Stimulated activated naive B cell treated with anti-CD40 and anti-IgM and Interleukin-4, amounts not matched to agents 10 μg/mL and 1 μg/mL and 100 μg/mL, for 72 hours (primary cell): Measurements from ENCODE around the gene LRP1.

Experiments used
- ATAC-seq, 2 donors: fragments of 150-1000 bp; cut with Tn5 transposase; replicated peaks; 2 replicates each; pipeline ENCODE4 v1.10.0; 2021; ENCODE audit warnings: moderate library complexity in 1 of 2
- DNase-seq: peaks from one replicate; pipeline ENCODE4 v3.0.0; 2021
- H3K27ac Mint-ChIP-seq: one replicate; pipeline ENCODE4 v1.8.0; 2022; ENCODE audit warnings: mild to moderate bottlenecking, mixed read lengths
- H3K27me3 Mint-ChIP-seq, 2 donors: one replicate each; pipeline ENCODE4 v1.8.0; 2022; ENCODE audit warnings: mixed read lengths in 2 of 2
- H3K36me3 Mint-ChIP-seq, 2 donors: one replicate each; pipeline ENCODE4 v1.8.0; 2022; ENCODE audit warnings: mixed read lengths in 2 of 2, mild to moderate bottlenecking in 1 of 2
- H3K4me1 Mint-ChIP-seq, 2 donors: one replicate each; pipeline ENCODE4 v1.8.0; 2022; ENCODE audit warnings: mixed read lengths in 2 of 2, mild to moderate bottlenecking in 1 of 2
- H3K4me3 Mint-ChIP-seq, 2 donors: one replicate each; pipeline ENCODE4 v1.8.0; 2022; ENCODE audit warnings: mild to moderate bottlenecking in 2 of 2, mixed read lengths in 2 of 2, moderate library complexity in 1 of 2
- H3K9me3 Mint-ChIP-seq, 2 donors: one replicate each; pipeline ENCODE4 v1.8.0; 2022; ENCODE audit warnings: mixed read lengths in 2 of 2, mild to moderate bottlenecking in 1 of 2

Gene LRP1

GRCh38 chr12:57260366-57260765, 132.1 kb downstream of the LRP1 start:
- Mint-ChIP-seq H3K9me3 (no peaks in the 10 kb centered on the region), H3K4me1 (peaks cover 4 to 8% of the 10 kb centered on the region in 2 donors), H3K36me3 (peaks cover 33 to 40% of the 10 kb centered on the region in 2 donors), H3K27ac (no peak overlapping the region), H3K27me3 (no peaks in the 10 kb centered on the region), H3K4me3 (no peak overlapping the region)
- DNase-seq (no peak), ATAC-seq (no peak)

DNA sequence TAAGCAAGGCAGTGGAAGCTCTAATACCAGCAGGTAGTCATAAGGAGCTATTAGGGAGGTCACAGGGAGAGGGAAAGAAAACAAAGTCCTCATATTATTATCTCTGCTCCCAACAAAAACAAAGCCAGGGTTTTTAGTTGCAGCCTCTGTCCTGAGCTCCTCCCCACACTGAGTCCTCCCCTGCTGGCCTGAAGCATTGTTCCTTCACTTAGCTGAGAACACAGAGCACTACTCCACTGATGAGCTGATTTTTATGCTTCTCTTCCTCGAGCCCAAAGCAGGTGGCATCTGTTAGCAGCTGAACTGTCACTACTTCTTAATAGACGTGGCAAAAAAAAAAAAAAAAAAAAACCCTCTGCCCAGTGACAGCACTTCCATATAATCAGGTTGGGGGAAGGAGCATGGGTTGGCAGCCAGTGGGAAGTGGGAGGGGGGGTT, 133.2 kb downstream of the LRP1 start:
- ATAC-seq (no peak), DNase-seq (no peak)
- Mint-ChIP-seq H3K27me3 (no peaks in the 10 kb centered on the region), H3K4me1 (peaks cover 4 to 8% of the 10 kb centered on the region in 2 donors), H3K27ac (peak overlapping the region; percentile 16), H3K9me3 (no peaks in the 10 kb centered on the region), H3K36me3 (peaks cover 27 to 34% of the 10 kb centered on the region in 2 donors), H3K4me3 (no peak overlapping the region)

GRCh38 chr12:57262126-57262822, 134.0 kb downstream of the LRP1 start:
- Mint-ChIP-seq H3K4me1 (peaks cover 5 to 10% of the 10 kb centered on the region in 2 donors), H3K27me3 (no peaks in the 10 kb centered on the region), H3K36me3 (peaks cover 28 to 38% of the 10 kb centered on the region in 2 donors), H3K9me3 (no peaks in the 10 kb centered on the region), H3K27ac (no peak overlapping the region), H3K4me3 (no peak overlapping the region)
- no peak for ATAC-seq
- no peak for DNase-seq
